A673 (cell line): ENCODE results near the gene ALDOB. TPM values are rescaled to one million over a fixed set of nuclear protein-coding genes. Genes with fewer than 3 reads are reported as not detected.

Experiments
- BruUV-seq: library from RNA; stranded (reverse); fragments of 400-500 nt; replicated peaks from 2 replicates; lab custom pipeline; 2021; lab: Mats Ljungman, UMichigan
- CTCF ChIA-PET: fragments of 300-600 bp; sonication (Branson Sonifier 250); formaldehyde crosslinking; loops from one replicate; lab custom pipeline; 2022; ENCODE audit warnings: antibody characterized with exemption; lab: Charles Lee
- POLR2A ChIA-PET: fragments of 300-600 bp; sonication (Branson Sonifier 250); formaldehyde crosslinking; loops from one replicate; lab custom pipeline; 2022; ENCODE audit warnings: antibody characterized with exemption; ENCODE audit not compliant: low non-redundant PET; lab: Charles Lee
- DNase-seq: peaks from one replicate; pipeline ENCODE4 v3.0.0-alpha.2; 2015; ENCODE audit warnings: low spot score
- H3K27ac ChIP-seq: fragments of 200-600 bp; sonication (generic); 2 replicates; pipeline ENCODE4 v1.5.1; 2016; ENCODE audit warnings: mixed run types, low read depth, mild to moderate bottlenecking, mixed read lengths, antibody characterized with exemption, low read length; ENCODE audit not compliant: poor library complexity, severe bottlenecking
- H3K27me3 ChIP-seq: fragments of 200-600 bp; sonication (generic); replicated peaks from 2 replicates; pipeline ENCODE4 v1.6.1; 2017; ENCODE audit warnings: mixed run types, low read depth, mild to moderate bottlenecking, mixed read lengths, antibody characterized with exemption, low read length; ENCODE audit not compliant: insufficient read depth, poor library complexity
- H3K36me3 ChIP-seq: fragments of 200-600 bp; sonication (generic); 2 replicates; pipeline ENCODE4 v1.6.1; 2016; ENCODE audit warnings: mixed run types, mild to moderate bottlenecking, mixed read lengths, antibody characterized with exemption, low read length; ENCODE audit not compliant: insufficient read depth, poor library complexity, severe bottlenecking
- H3K4me1 ChIP-seq: fragments of 200-600 bp; sonication (generic); 2 replicates; pipeline ENCODE4 v1.6.1; 2017; ENCODE audit warnings: mixed run types, mild to moderate bottlenecking, mixed read lengths, antibody characterized with exemption, low read length; ENCODE audit not compliant: insufficient read depth, poor library complexity, severe bottlenecking
- H3K4me3 ChIP-seq: fragments of 200-600 bp; sonication (generic); 2 replicates; pipeline ENCODE4 v1.5.1; 2016; ENCODE audit warnings: low read depth, mixed run types, mild to moderate bottlenecking, mixed read lengths, low read length; ENCODE audit not compliant: poor library complexity, severe bottlenecking
- H3K9me3 ChIP-seq: fragments of 200-600 bp; sonication (generic); 2 replicates; pipeline ENCODE4 v1.6.1; 2016; ENCODE audit warnings: mixed run types, low read depth, mild to moderate bottlenecking, mixed read lengths, antibody characterized with exemption, low read length; ENCODE audit not compliant: poor library complexity, severe bottlenecking
- EZH2 ChIP-seq: fragments of 200-600 bp; sonication (generic); IDR thresholded peaks from 2 replicates; pipeline ENCODE4 v1.6.1; 2017; ENCODE audit warnings: borderline replicate concordance, low read depth, mild to moderate bottlenecking, mixed read lengths, antibody characterized with exemption, low read length; ENCODE audit not compliant: poor library complexity, severe bottlenecking
- intact Hi-C: fragments of 100-400 bp; cut with micrococcal nuclease; formaldehyde crosslinking; loops from one replicate; pipeline ENCODE4 v1.10.0; 2022; ENCODE audit not compliant: unreplicated experiment
- total RNA-seq: library from RNA; stranded (reverse); gene quantifications from 2 replicates; pipeline ENCODE4 v1.2.3, GENCODE V29; 2021
- TF ChIP-seq, protein P1 (sequence below): fragments of 300-800, 200-600 bp; sonication (generic); conservative IDR thresholded peaks from 2 replicates; pipeline ENCODE4 v1.5.1; 2017; ENCODE audit warnings: low read depth, mild to moderate bottlenecking, antibody characterized with exemption, low read length, moderate library complexity, mixed read lengths

The ALDOB gene
- total RNA-seq, 1 experiment from 2014 or later: not detected

DNA sequence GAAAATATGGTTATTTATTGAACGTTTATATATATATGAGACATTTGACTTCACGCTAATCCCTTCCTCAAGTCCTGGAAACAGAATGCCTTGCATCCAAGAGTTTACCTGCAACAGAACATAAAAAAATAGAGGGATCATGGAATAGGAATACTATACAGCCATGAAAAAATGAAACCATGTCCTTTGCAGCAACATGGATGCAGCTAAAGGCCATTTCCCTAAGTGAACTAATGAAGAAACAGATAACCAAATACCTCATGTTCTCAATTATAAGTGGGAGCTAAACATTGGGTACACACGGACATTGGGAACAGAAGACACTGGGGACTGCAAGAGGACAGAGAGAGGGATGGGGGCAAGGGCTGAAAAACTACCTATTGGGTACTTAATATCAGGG is 63.8 kb downstream of the ALDOB start:
- Histone ChIP-seq H3K4me1 (no peaks in the 10 kb centered on the region), H3K9me3 (no peaks in the 10 kb centered on the region), H3K36me3 (no peaks in the 10 kb centered on the region), H3K4me3 (no peak overlapping the region), H3K27ac (no peak overlapping the region), H3K27me3 (no peaks in the 10 kb centered on the region)
- ChIA-PET POLR2A (no interaction called here), CTCF (no interaction called here)
- intact Hi-C loops: no loop called here
- DNase-seq: no peak
- no TSS peak for BruUV-seq
- TF ChIP-seq, protein P1, sequence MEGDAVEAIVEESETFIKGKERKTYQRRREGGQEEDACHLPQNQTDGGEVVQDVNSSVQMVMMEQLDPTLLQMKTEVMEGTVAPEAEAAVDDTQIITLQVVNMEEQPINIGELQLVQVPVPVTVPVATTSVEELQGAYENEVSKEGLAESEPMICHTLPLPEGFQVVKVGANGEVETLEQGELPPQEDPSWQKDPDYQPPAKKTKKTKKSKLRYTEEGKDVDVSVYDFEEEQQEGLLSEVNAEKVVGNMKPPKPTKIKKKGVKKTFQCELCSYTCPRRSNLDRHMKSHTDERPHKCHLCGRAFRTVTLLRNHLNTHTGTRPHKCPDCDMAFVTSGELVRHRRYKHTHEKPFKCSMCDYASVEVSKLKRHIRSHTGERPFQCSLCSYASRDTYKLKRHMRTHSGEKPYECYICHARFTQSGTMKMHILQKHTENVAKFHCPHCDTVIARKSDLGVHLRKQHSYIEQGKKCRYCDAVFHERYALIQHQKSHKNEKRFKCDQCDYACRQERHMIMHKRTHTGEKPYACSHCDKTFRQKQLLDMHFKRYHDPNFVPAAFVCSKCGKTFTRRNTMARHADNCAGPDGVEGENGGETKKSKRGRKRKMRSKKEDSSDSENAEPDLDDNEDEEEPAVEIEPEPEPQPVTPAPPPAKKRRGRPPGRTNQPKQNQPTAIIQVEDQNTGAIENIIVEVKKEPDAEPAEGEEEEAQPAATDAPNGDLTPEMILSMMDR: no peak
- TF ChIP-seq EZH2: no peak

Other genes with a start within 250 kb of the ALDOB start
- 0.09 and 0.17 TPM in 2 replicates for gene BAAT, start 50.8 kb downstream of the ALDOB start, total RNA-seq
- 15.4 and 17.0 TPM in 2 replicates for gene MRPL50, start 37.2 kb downstream of the ALDOB start, total RNA-seq
- gene ZNF189, start 36.9 kb downstream of the ALDOB start, total RNA-seq: 16.8 and 17.6 TPM in 2 replicates
- 58.4 TPM in 2 replicates for gene RNF20, start 98.1 kb upstream of the ALDOB start, total RNA-seq
- not detected in 2 replicates for gene PPP3R2, start 159.2 kb upstream of the ALDOB start, total RNA-seq